Smooth muscle cell (in vitro differentiated cells): ENCODE data around the gene NFAM1. TPM values are rescaled to one million over a fixed set of nuclear protein-coding genes. Genes with fewer than 3 reads are reported as not detected.

Experiments used
- DNase-seq: peaks from one replicate; lab custom pipeline; 2025; ENCODE audit not compliant: unreplicated experiment; lab: John Stamatoyannopoulos, UW
- H2AFZ ChIP-seq: fragments of 200-600 bp; sonication (generic); 2 replicates; pipeline ENCODE4 v1.6.0; 2016; ENCODE audit warnings: antibody characterized with exemption, low read depth, mild to moderate bottlenecking
- H3F3A ChIP-seq: fragments of 200-600 bp; sonication (generic); 2 replicates; pipeline ENCODE4 v1.6.0; 2017; ENCODE audit warnings: antibody characterized with exemption, low read depth
- H3K27ac ChIP-seq: fragments of 200-600 bp; sonication (generic); 2 replicates; pipeline ENCODE4 v1.5.1; 2016; ENCODE audit warnings: low read depth, mild to moderate bottlenecking
- H3K27me3 ChIP-seq: fragments of 200-600 bp; sonication (generic); 2 replicates; pipeline ENCODE4 v1.6.1; 2016; ENCODE audit warnings: low read depth, mild to moderate bottlenecking
- H3K36me3 ChIP-seq: fragments of 200-600 bp; sonication (generic); 2 replicates; pipeline ENCODE4 v1.5.1; 2016; ENCODE audit warnings: low read depth
- H3K4me1 ChIP-seq: fragments of 200-600 bp; sonication (generic); 2 replicates; pipeline ENCODE4 v1.5.1; 2016; ENCODE audit warnings: low read depth
- H3K4me2 ChIP-seq: fragments of 200-600 bp; sonication (generic); 2 replicates; pipeline ENCODE4 v1.6.0; 2016; ENCODE audit warnings: mild to moderate bottlenecking
- H3K4me3 ChIP-seq: fragments of 200-600 bp; sonication (generic); 2 replicates; pipeline ENCODE4 v1.5.1; 2016; ENCODE audit warnings: mild to moderate bottlenecking
- H3K79me2 ChIP-seq: fragments of 200-600 bp; sonication (generic); 2 replicates; pipeline ENCODE4 v1.6.0; 2016; ENCODE audit warnings: low read depth, mild to moderate bottlenecking
- H3K9ac ChIP-seq: fragments of 200-600 bp; sonication (generic); 2 replicates; pipeline ENCODE4 v1.6.0; 2016; ENCODE audit warnings: low read depth
- H3K9me3 ChIP-seq: fragments of 200-600 bp; sonication (generic); replicated peaks from 2 replicates; pipeline ENCODE4 v1.5.1; 2016; ENCODE audit warnings: low read depth
- H4K20me1 ChIP-seq: fragments of 200-600 bp; sonication (generic); 2 replicates; pipeline ENCODE4 v1.6.0; 2016; ENCODE audit warnings: low read depth
- CTCF ChIP-seq: fragments of 200-600 bp; sonication (generic); IDR thresholded peaks from 2 replicates; pipeline ENCODE4 v1.5.1; 2017; ENCODE audit warnings: borderline replicate concordance, mild to moderate bottlenecking, antibody characterized with exemption; ENCODE audit not compliant: insufficient read depth, poor library complexity, severe bottlenecking
- WGBS: methylation state at CpG from one replicate; pipeline ENCODE4 v1.1.7; 2016; ENCODE audit warnings: low lambda C conversion rate; 5-methylcytosine and 5-hydroxymethylcytosine counted together
- polyA plus RNA-seq: library from polyadenylated mRNA; unstranded; fragments of >200 nt; fragmentation: Nextera tagmentation; extraction: Ambion mirVana; gene quantifications from 2 replicates; pipeline ENCODE4 v1.2.1, GENCODE V29; 2016
- total RNA-seq: library from RNA; depleted of rRNA; stranded (reverse); fragments of >200 nt; gene quantifications from 2 replicates; pipeline ENCODE4 v1.2.3, GENCODE V29; 2014

NFAM1 gene
- total and polyA plus RNA-seq, 2 experiments from 2014 or later: not detected

DNA sequence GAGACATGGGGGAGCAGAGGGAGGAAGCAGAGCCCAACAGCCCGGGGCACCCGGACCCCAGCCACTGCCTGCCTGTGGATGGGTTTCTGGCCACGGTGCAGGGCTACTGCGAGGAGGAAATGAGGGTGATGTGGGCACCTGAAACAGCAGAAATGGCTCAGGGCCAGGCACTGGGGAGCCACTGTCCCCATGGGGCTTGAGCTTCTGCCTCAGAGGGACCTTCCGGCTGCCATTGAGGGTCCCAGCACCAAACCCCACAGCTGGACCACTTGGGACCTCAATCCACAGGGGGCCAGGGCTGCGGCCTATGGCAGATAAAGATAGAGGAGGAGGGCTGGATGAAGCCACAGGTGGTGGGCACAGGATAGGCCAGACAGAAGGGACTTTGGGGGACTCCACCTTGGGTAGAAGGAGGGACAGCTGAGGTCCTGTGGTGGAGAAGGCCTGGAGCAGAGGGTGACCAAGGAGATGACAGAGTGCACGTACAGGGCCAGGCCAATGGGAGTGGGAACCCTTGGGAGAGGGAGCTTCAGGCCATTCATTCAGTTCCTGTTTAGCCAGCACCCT lies 48.3 kb downstream of the NFAM1 start:
- H3K4me2 ChIP-seq: no peak overlapping the region
- no peak overlapping the region for H3K27ac ChIP-seq
- no peaks in the 10 kb centered on the region for H3F3A ChIP-seq
- no peaks in the 10 kb centered on the region for H3K27me3 ChIP-seq
- no peaks in the 10 kb centered on the region for H3K9me3 ChIP-seq
- H3K4me1 ChIP-seq: peaks cover 5% of the 10 kb centered on the region
- no peak overlapping the region for H2AFZ ChIP-seq
- WGBS: 90% methylated on average over 7 of the region's 7 CpGs
- no peak for DNase-seq
- no peak overlapping the region for H3K9ac ChIP-seq
- no peaks in the 10 kb centered on the region for H3K79me2 ChIP-seq
- H3K4me3 ChIP-seq: no peak overlapping the region
- TF ChIP-seq CTCF: no peak
- H3K36me3 ChIP-seq: no peaks in the 10 kb centered on the region
- H4K20me1 ChIP-seq: no peaks in the 10 kb centered on the region

GRCh38 chr22:42383287-42383686 lies 48.9 kb downstream of the NFAM1 start:
- TF ChIP-seq CTCF: no peak
- H3K27ac ChIP-seq: no peak overlapping the region
- H3K9ac ChIP-seq: no peak overlapping the region
- no peak overlapping the region for H3K4me2 ChIP-seq
- H3K36me3 ChIP-seq: no peaks in the 10 kb centered on the region
- H3F3A ChIP-seq: no peaks in the 10 kb centered on the region
- no peaks in the 10 kb centered on the region for H4K20me1 ChIP-seq
- H3K27me3 ChIP-seq: no peaks in the 10 kb centered on the region
- H3K79me2 ChIP-seq: no peaks in the 10 kb centered on the region
- WGBS: 86% methylated on average over 5 of the region's 5 CpGs
- no peaks in the 10 kb centered on the region for H3K9me3 ChIP-seq
- no peak for DNase-seq
- H3K4me1 ChIP-seq: peaks cover 5% of the 10 kb centered on the region
- H2AFZ ChIP-seq: no peak overlapping the region
- H3K4me3 ChIP-seq: no peak overlapping the region

GRCh38 chr22:42380769-42381551 lies 51.2 kb downstream of the NFAM1 start:
- H4K20me1 ChIP-seq: no peaks in the 10 kb centered on the region
- DNase-seq: no peak
- no peaks in the 10 kb centered on the region for H3K9me3 ChIP-seq
- H3K36me3 ChIP-seq: no peaks in the 10 kb centered on the region
- no peaks in the 10 kb centered on the region for H3F3A ChIP-seq
- no peak overlapping the region for H2AFZ ChIP-seq
- whole genome bisulfite sequencing: 81% methylated on average over 12 of the region's 12 CpGs
- no peaks in the 10 kb centered on the region for H3K79me2 ChIP-seq
- H3K4me1 ChIP-seq: peaks cover 12% of the 10 kb centered on the region
- no peak overlapping the region for H3K4me2 ChIP-seq
- no peaks in the 10 kb centered on the region for H3K27me3 ChIP-seq
- no peak overlapping the region for H3K9ac ChIP-seq
- H3K27ac ChIP-seq: no peak overlapping the region
- no peak overlapping the region for H3K4me3 ChIP-seq
- TF ChIP-seq CTCF: no peak
